ENCODE measurements around the gene FANK1. TPM values are rescaled to one million over a fixed set of nuclear protein-coding genes. Genes with fewer than 3 reads are reported as not detected.
"Not testable (repeated sequence)": the region's sequence is repeated elsewhere in the genome, so short reads cannot be mapped to it uniquely, and the experiment has no call there.

FANK1 gene
- total and polyA plus RNA-seq, 4 donors = 3.7 to 19.1 (median 10.0) TPM

GRCh38 chr10:125907598-125907997, 11.2 kb downstream of the FANK1 start:
- not testable (repeated sequence) for H3K4me3 ChIP-seq (ENCODE audit: low read depth, low read length); H3K9me3 ChIP-seq (ENCODE audit: control insufficient read depth, insufficient read depth, low read length); H3K27ac ChIP-seq (ENCODE audit: low read depth, low read length); H3K27me3 ChIP-seq (ENCODE audit: control insufficient read depth, insufficient read depth, low read length); H3K4me1 ChIP-seq (ENCODE audit: control insufficient read depth, insufficient read depth, low read length); H3K36me3 ChIP-seq (ENCODE audit: control insufficient read depth, insufficient read depth, low read length); DNase-seq (ENCODE audit: low read depth in 4 of 6, low spot score in 6 of 6)
- no CpG with 5 or more reads among the region's 2 CpGs for WGBS (ENCODE audit: insufficient coverage)

GRCh38 chr10:125908813-125909212, 12.4 kb downstream of the FANK1 start:
- not testable (repeated sequence) for H3K27ac ChIP-seq (ENCODE audit: low read depth, low read length); H3K4me3 ChIP-seq (ENCODE audit: low read depth, low read length); H3K27me3 ChIP-seq (ENCODE audit: control insufficient read depth, insufficient read depth, low read length); H3K9me3 ChIP-seq (ENCODE audit: control insufficient read depth, insufficient read depth, low read length); H3K36me3 ChIP-seq (ENCODE audit: control insufficient read depth, insufficient read depth, low read length); H3K4me1 ChIP-seq (ENCODE audit: control insufficient read depth, insufficient read depth, low read length); DNase-seq (ENCODE audit: low read depth in 4 of 6, low spot score in 6 of 6)
- WGBS (ENCODE audit: insufficient coverage) = 70% methylated on average over 2 of the region's 2 CpGs

GRCh38 chr10:125909491-125909890, 13.1 kb downstream of the FANK1 start:
- not testable (repeated sequence) for DNase-seq (ENCODE audit: low read depth in 4 of 6, low spot score in 6 of 6); H3K4me1 ChIP-seq (ENCODE audit: control insufficient read depth, insufficient read depth, low read length); H3K27me3 ChIP-seq (ENCODE audit: control insufficient read depth, insufficient read depth, low read length); H3K27ac ChIP-seq (ENCODE audit: low read depth, low read length); H3K4me3 ChIP-seq (ENCODE audit: low read depth, low read length); H3K9me3 ChIP-seq (ENCODE audit: control insufficient read depth, insufficient read depth, low read length); H3K36me3 ChIP-seq (ENCODE audit: control insufficient read depth, insufficient read depth, low read length)
- WGBS (ENCODE audit: insufficient coverage) = no CpG with 5 or more reads among the region's 3 CpGs

GRCh38 chr10:125911145-125911544, 14.8 kb downstream of the FANK1 start:
- H3K27ac ChIP-seq (ENCODE audit: low read depth, low read length) = no peak overlapping the region
- no peak for DNase-seq (ENCODE audit: low read depth in 4 of 6, low spot score in 6 of 6)
- WGBS (ENCODE audit: insufficient coverage) = 94% methylated on average over 10 of the region's 10 CpGs
- no peaks in the 10 kb centered on the region for H3K27me3 ChIP-seq (ENCODE audit: control insufficient read depth, insufficient read depth, low read length)
- no peak overlapping the region for H3K4me3 ChIP-seq (ENCODE audit: low read depth, low read length)
- H3K4me1 ChIP-seq (ENCODE audit: control insufficient read depth, insufficient read depth, low read length) = no peaks in the 10 kb centered on the region
- no peaks in the 10 kb centered on the region for H3K9me3 ChIP-seq (ENCODE audit: control insufficient read depth, insufficient read depth, low read length)
- H3K36me3 ChIP-seq (ENCODE audit: control insufficient read depth, insufficient read depth, low read length) = no peaks in the 10 kb centered on the region

GRCh38 chr10:125911990-125912389, 15.6 kb downstream of the FANK1 start:
- no peak for DNase-seq (ENCODE audit: low read depth in 4 of 6, low spot score in 6 of 6)
- Histone ChIP-seq H3K27me3 (ENCODE audit: control insufficient read depth, insufficient read depth, low read length) (no peaks in the 10 kb centered on the region), H3K36me3 (ENCODE audit: control insufficient read depth, insufficient read depth, low read length) (no peaks in the 10 kb centered on the region), H3K4me1 (ENCODE audit: control insufficient read depth, insufficient read depth, low read length) (no peaks in the 10 kb centered on the region), H3K27ac (ENCODE audit: low read depth, low read length) (no peak overlapping the region), H3K4me3 (ENCODE audit: low read depth, low read length) (no peak overlapping the region), H3K9me3 (ENCODE audit: control insufficient read depth, insufficient read depth, low read length) (no peaks in the 10 kb centered on the region)
- 90% methylated on average over 3 of the region's 4 CpGs for WGBS (ENCODE audit: insufficient coverage)

GRCh38 chr10:125913277-125913676, 16.9 kb downstream of the FANK1 start:
- not testable (repeated sequence) for H3K4me1 ChIP-seq (ENCODE audit: control insufficient read depth, insufficient read depth, low read length); H3K9me3 ChIP-seq (ENCODE audit: control insufficient read depth, insufficient read depth, low read length); DNase-seq (ENCODE audit: low read depth in 4 of 6, low spot score in 6 of 6); H3K36me3 ChIP-seq (ENCODE audit: control insufficient read depth, insufficient read depth, low read length); H3K4me3 ChIP-seq (ENCODE audit: low read depth, low read length); H3K27ac ChIP-seq (ENCODE audit: low read depth, low read length); H3K27me3 ChIP-seq (ENCODE audit: control insufficient read depth, insufficient read depth, low read length)
- WGBS (ENCODE audit: insufficient coverage) = 88% methylated on average over 1 of the region's 6 CpGs

GRCh38 chr10:125916977-125917376, 20.6 kb downstream of the FANK1 start:
- Histone ChIP-seq H3K36me3 (ENCODE audit: control insufficient read depth, insufficient read depth, low read length) (no peaks in the 10 kb centered on the region), H3K4me1 (ENCODE audit: control insufficient read depth, insufficient read depth, low read length) (no peaks in the 10 kb centered on the region), H3K27ac (ENCODE audit: low read depth, low read length) (no peak overlapping the region), H3K9me3 (ENCODE audit: control insufficient read depth, insufficient read depth, low read length) (no peaks in the 10 kb centered on the region), H3K27me3 (ENCODE audit: control insufficient read depth, insufficient read depth, low read length) (no peaks in the 10 kb centered on the region), H3K4me3 (ENCODE audit: low read depth, low read length) (no peak overlapping the region)
- 60% methylated on average over 1 of the region's 3 CpGs for WGBS (ENCODE audit: insufficient coverage)
- DNase-seq (ENCODE audit: low read depth in 4 of 6, low spot score in 6 of 6) = no peak

GRCh38 chr10:125917704-125918361, 21.5 kb downstream of the FANK1 start:
- H3K4me1 ChIP-seq (ENCODE audit: control insufficient read depth, insufficient read depth, low read length); H3K36me3 ChIP-seq (ENCODE audit: control insufficient read depth, insufficient read depth, low read length); H3K9me3 ChIP-seq (ENCODE audit: control insufficient read depth, insufficient read depth, low read length); DNase-seq (ENCODE audit: low read depth in 4 of 6, low spot score in 6 of 6); H3K4me3 ChIP-seq (ENCODE audit: low read depth, low read length); H3K27ac ChIP-seq (ENCODE audit: low read depth, low read length); H3K27me3 ChIP-seq (ENCODE audit: control insufficient read depth, insufficient read depth, low read length): not testable (repeated sequence)
- 92% methylated on average over 3 of the region's 8 CpGs for WGBS (ENCODE audit: insufficient coverage)

GRCh38 chr10:125921643-125922306, 25.4 kb downstream of the FANK1 start:
- DNase-seq (ENCODE audit: low read depth in 4 of 6, low spot score in 6 of 6); H3K4me3 ChIP-seq (ENCODE audit: low read depth, low read length); H3K27ac ChIP-seq (ENCODE audit: low read depth, low read length); H3K36me3 ChIP-seq (ENCODE audit: control insufficient read depth, insufficient read depth, low read length); H3K27me3 ChIP-seq (ENCODE audit: control insufficient read depth, insufficient read depth, low read length); H3K4me1 ChIP-seq (ENCODE audit: control insufficient read depth, insufficient read depth, low read length); H3K9me3 ChIP-seq (ENCODE audit: control insufficient read depth, insufficient read depth, low read length): not testable (repeated sequence)
- WGBS (ENCODE audit: insufficient coverage) = no CpG with 5 or more reads among the region's 2 CpGs

GRCh38 chr10:125925262-125925834, 29.0 kb downstream of the FANK1 start:
- Histone ChIP-seq H3K27ac (ENCODE audit: low read depth, low read length) (no peak overlapping the region), H3K9me3 (ENCODE audit: control insufficient read depth, insufficient read depth, low read length) (no peaks in the 10 kb centered on the region), H3K4me1 (ENCODE audit: control insufficient read depth, insufficient read depth, low read length) (no peaks in the 10 kb centered on the region), H3K27me3 (ENCODE audit: control insufficient read depth, insufficient read depth, low read length) (no peaks in the 10 kb centered on the region), H3K36me3 (ENCODE audit: control insufficient read depth, insufficient read depth, low read length) (no peaks in the 10 kb centered on the region), H3K4me3 (ENCODE audit: low read depth, low read length) (no peak overlapping the region)
- no CpG with 5 or more reads among the region's 5 CpGs for WGBS (ENCODE audit: insufficient coverage)
- DNase-seq (ENCODE audit: low read depth in 4 of 6, low spot score in 6 of 6) = no peak
